Liver (tissue), 3 donors: ENCODE data around the gene TLK2.

Source experiments
- CTCF ChIP-seq: fragments of 150-350 bp; IDR thresholded peaks from 2 replicates; pipeline ENCODE4 v1.5.1; 2017; ENCODE audit warnings: improper control_type of control experiment, low read depth, low read length; ENCODE audit not compliant: missing input control
- JUND ChIP-seq, 2 donors: IDR thresholded peaks; 2 replicates each; pipeline ENCODE4 v1.6.1; 2016; ENCODE audit warnings: antibody characterized with exemption in 2 of 2
- MAX ChIP-seq: IDR thresholded peaks from 2 replicates; pipeline ENCODE4 v1.6.1; 2016; ENCODE audit warnings: antibody characterized with exemption
- RXRA ChIP-seq, 2 donors: IDR thresholded peaks; 2 replicates each; pipeline ENCODE4 v1.6.1; 2017 to 2018; ENCODE audit warnings: antibody characterized with exemption in 2 of 2, mild to moderate bottlenecking in 1 of 2
- SP1 ChIP-seq: IDR thresholded peaks from 2 replicates; pipeline ENCODE4 v1.6.1; 2018; ENCODE audit warnings: antibody characterized with exemption, mild to moderate bottlenecking
- TAF1 ChIP-seq: conservative IDR thresholded peaks from 2 replicates; pipeline ENCODE4 v1.6.1; 2016; ENCODE audit warnings: antibody characterized with exemption, mild to moderate bottlenecking
- donor health status: healthy.
- donor health status: healthy.

GRCh38 chr17:62628831-62629555 lies 150.4 kb downstream of the TLK2 start:
- TF ChIP-seq SP1 (no peak), CTCF (no peak), MAX (no peak), TAF1 (no peak), RXRA (IDR thresholded peaks at IDR 0.05) (no peak), JUND (IDR thresholded peaks at IDR 0.05) (no peak)
